PC-9 (cell line): Measurements from ENCODE around the gene SEMA6D. TPM values are rescaled to one million over a fixed set of nuclear protein-coding genes. Genes with fewer than 3 reads are reported as not detected.

Experiments
- BruUV-seq: library from RNA; stranded (reverse); fragments of 400-500 nt; replicated peaks from 2 replicates; lab custom pipeline; 2021; lab: Mats Ljungman, UMichigan
- CTCF ChIA-PET: fragments of 300-600 bp; sonication (Branson Sonifier 250); formaldehyde crosslinking; loops from one replicate; lab custom pipeline; 2022; ENCODE audit warnings: antibody characterized with exemption; lab: Charles Lee
- POLR2A ChIA-PET: fragments of 300-600 bp; sonication (Branson Sonifier 250); formaldehyde crosslinking; loops from one replicate; lab custom pipeline; 2022; ENCODE audit warnings: antibody characterized with exemption; ENCODE audit not compliant: unreplicated experiment; lab: Charles Lee
- DNase-seq, 2 experiments: peaks; one replicate each; pipeline versions ENCODE4 v3.0.0 to v3.0.0-alpha.2; 2015 to 2022; ENCODE audit warnings: mixed read lengths in 1 of 2
- H2AFZ ChIP-seq: fragments of 200-600 bp; sonication (generic); 2 replicates; pipeline ENCODE4 v1.8.1; 2017; ENCODE audit warnings: antibody characterized with exemption
- H3F3A ChIP-seq: fragments of 200-600 bp; sonication (generic); 2 replicates; pipeline ENCODE4 v1.8.1; 2017; ENCODE audit warnings: antibody characterized with exemption, mild to moderate bottlenecking, low read depth; ENCODE audit not compliant: insufficient read depth
- H3K27ac ChIP-seq: fragments of 200-600 bp; sonication (generic); 2 replicates; pipeline ENCODE4 v1.6.1; 2016; ENCODE audit warnings: mixed run types
- H3K27me3 ChIP-seq: fragments of 200-600 bp; sonication (generic); 2 replicates; pipeline ENCODE4 v1.6.1; 2016; ENCODE audit warnings: low read depth, mixed run types; ENCODE audit not compliant: insufficient read depth
- H3K36me3 ChIP-seq: fragments of 200-600 bp; sonication (generic); 2 replicates; pipeline ENCODE4 v1.6.1; 2016; ENCODE audit warnings: low read depth, mixed run types
- H3K4me1 ChIP-seq: fragments of 200-600 bp; sonication (generic); replicated peaks from 2 replicates; pipeline ENCODE4 v1.6.1; 2016; ENCODE audit warnings: mixed run types; ENCODE audit not compliant: insufficient read depth
- H3K4me2 ChIP-seq: fragments of 200-600 bp; sonication (generic); 2 replicates; pipeline ENCODE4 v1.6.1; 2017; ENCODE audit warnings: mixed run types
- H3K4me3 ChIP-seq: fragments of 200-600 bp; sonication (generic); 2 replicates; pipeline ENCODE4 v1.6.1; 2016; ENCODE audit warnings: mixed run types
- H3K79me2 ChIP-seq: fragments of 200-600 bp; sonication (generic); 2 replicates; pipeline ENCODE4 v1.6.1; 2017; ENCODE audit warnings: low read depth, mixed run types
- H3K9me2 ChIP-seq: fragments of 200-600 bp; sonication (generic); 2 replicates; pipeline ENCODE4 v1.8.1; 2017; ENCODE audit warnings: mild to moderate bottlenecking; ENCODE audit not compliant: insufficient read depth
- H3K9me3 ChIP-seq: fragments of 200-600 bp; sonication (generic); 2 replicates; pipeline ENCODE4 v1.8.1; 2016; ENCODE audit warnings: low read depth; ENCODE audit not compliant: insufficient read depth
- H4K20me1 ChIP-seq: fragments of 200-600 bp; sonication (generic); 2 replicates; pipeline ENCODE4 v1.8.1; 2017; ENCODE audit not compliant: insufficient read depth
- EZH2 ChIP-seq: fragments of 200-600 bp; sonication (generic); IDR thresholded peaks from 2 replicates; pipeline ENCODE4 v1.8.0; 2017; ENCODE audit warnings: antibody characterized with exemption, low read depth
- intact Hi-C: fragments of 100-400 bp; cut with micrococcal nuclease; formaldehyde crosslinking; loops from one replicate; pipeline ENCODE4 v1.10.0; 2022; ENCODE audit not compliant: unreplicated experiment
- total RNA-seq: library from RNA; stranded (reverse); gene quantifications from 2 replicates; pipeline ENCODE4 v1.2.3, GENCODE V29; 2021
- TF ChIP-seq, protein P1 (sequence below): fragments of 200-600 bp; sonication (generic); conservative IDR thresholded peaks from 2 replicates; pipeline ENCODE4 v1.6.1; 2017; ENCODE audit warnings: mixed run types, antibody characterized with exemption, mild to moderate bottlenecking, moderate library complexity

The SEMA6D gene
- total RNA-seq, 1 experiment from 2014 or later, result not detected

DNA sequence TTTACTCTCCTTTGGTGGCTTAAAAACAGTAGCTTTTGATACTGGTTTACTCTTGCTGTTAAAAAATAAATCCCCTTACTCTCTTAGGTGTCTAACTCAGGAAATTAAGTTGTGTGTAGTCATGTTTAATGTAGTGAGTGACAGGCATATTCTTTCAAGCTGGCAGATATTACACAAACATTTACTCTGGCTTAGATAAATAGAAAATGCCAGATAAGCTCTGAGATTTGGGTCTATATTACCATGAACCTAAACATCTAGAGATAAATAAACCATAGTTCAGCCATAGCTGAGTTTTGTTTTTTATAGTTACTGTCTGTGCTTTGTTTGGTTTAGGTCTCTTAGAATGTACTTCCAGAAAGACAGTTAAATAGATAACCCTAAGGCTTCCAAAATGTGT, 2.4 kb downstream of the SEMA6D start:
- no peaks in the 10 kb centered on the region for H3K9me2 ChIP-seq
- no peaks in the 10 kb centered on the region for H4K20me1 ChIP-seq
- no peaks in the 10 kb centered on the region for H3K79me2 ChIP-seq
- H3K4me1 ChIP-seq, result no peaks in the 10 kb centered on the region
- H3K9me3 ChIP-seq, result no peaks in the 10 kb centered on the region
- ChIA-PET CTCF (no interaction called here), POLR2A (no interaction called here)
- H2AFZ ChIP-seq, result no peak overlapping the region
- peaks cover 12% of the 10 kb centered on the region for H3K27me3 ChIP-seq
- no peak overlapping the region for H3K4me3 ChIP-seq
- DNase-seq, result no peak
- H3K4me2 ChIP-seq, result no peak overlapping the region
- no peaks in the 10 kb centered on the region for H3F3A ChIP-seq
- TF ChIP-seq EZH2, result no peak
- TF ChIP-seq, protein P1, sequence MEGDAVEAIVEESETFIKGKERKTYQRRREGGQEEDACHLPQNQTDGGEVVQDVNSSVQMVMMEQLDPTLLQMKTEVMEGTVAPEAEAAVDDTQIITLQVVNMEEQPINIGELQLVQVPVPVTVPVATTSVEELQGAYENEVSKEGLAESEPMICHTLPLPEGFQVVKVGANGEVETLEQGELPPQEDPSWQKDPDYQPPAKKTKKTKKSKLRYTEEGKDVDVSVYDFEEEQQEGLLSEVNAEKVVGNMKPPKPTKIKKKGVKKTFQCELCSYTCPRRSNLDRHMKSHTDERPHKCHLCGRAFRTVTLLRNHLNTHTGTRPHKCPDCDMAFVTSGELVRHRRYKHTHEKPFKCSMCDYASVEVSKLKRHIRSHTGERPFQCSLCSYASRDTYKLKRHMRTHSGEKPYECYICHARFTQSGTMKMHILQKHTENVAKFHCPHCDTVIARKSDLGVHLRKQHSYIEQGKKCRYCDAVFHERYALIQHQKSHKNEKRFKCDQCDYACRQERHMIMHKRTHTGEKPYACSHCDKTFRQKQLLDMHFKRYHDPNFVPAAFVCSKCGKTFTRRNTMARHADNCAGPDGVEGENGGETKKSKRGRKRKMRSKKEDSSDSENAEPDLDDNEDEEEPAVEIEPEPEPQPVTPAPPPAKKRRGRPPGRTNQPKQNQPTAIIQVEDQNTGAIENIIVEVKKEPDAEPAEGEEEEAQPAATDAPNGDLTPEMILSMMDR, result no peak
- H3K27ac ChIP-seq, result no peak overlapping the region
- intact Hi-C loops, result no loop called here
- H3K36me3 ChIP-seq, result no peaks in the 10 kb centered on the region
- no TSS peak for BruUV-seq

DNA sequence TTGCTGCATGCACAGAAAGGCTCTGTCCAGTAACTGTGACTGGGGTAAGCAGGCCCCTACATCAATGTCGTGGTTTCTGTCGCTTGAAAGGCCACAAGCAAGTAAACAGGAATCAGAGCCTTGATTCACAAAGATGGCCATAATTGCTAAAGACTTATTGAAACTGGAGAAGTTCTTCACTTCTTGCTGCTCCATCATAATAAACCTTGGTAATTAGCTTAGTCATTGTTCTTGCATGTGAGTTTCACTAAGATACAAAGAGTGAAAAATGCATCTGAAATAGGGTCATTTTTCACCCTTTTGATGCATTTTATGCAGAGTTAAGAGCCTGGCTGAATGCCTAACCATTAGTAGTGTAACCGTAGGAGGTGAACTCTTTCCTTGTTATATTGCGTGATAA, 3.2 kb downstream of the SEMA6D start:
- Histone ChIP-seq H4K20me1 (no peaks in the 10 kb centered on the region), H3K36me3 (no peaks in the 10 kb centered on the region), H3K9me3 (no peaks in the 10 kb centered on the region), H3K79me2 (no peaks in the 10 kb centered on the region), H3K4me2 (no peak overlapping the region), H2AFZ (no peak overlapping the region), H3K4me3 (no peak overlapping the region), H3K9me2 (no peaks in the 10 kb centered on the region), H3F3A (no peaks in the 10 kb centered on the region), H3K4me1 (no peaks in the 10 kb centered on the region), H3K27me3 (peaks cover 13% of the 10 kb centered on the region), H3K27ac (no peak overlapping the region)
- DNase-seq, result no peak
- intact Hi-C loops, result no loop called here
- ChIA-PET CTCF (no interaction called here), POLR2A (no interaction called here)
- BruUV-seq, result no TSS peak
- TF ChIP-seq, protein P1, result no peak
- no peak for TF ChIP-seq EZH2

DNA sequence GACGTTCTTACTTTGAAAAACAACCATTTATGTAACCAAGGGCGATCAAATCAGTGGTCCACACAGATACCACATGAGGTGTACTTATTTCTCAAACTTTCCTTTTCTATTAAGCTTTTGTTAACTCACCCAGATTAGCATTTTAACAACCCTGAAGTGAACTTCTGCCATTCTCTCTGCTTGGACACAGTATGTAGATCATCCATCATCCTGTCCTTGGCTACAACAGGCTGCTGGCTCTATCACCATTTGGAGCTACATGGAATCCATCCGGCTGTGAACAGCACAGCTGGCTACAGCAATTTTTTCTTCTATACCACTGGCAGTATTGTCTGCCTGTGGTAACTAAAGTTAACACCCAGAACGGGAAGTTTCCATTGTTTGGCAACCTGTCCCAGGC, 4.4 kb downstream of the SEMA6D start:
- Histone ChIP-seq H3K9me3 (no peaks in the 10 kb centered on the region), H3F3A (no peaks in the 10 kb centered on the region), H2AFZ (no peak overlapping the region), H3K4me2 (no peak overlapping the region), H3K36me3 (no peaks in the 10 kb centered on the region), H3K4me3 (no peak overlapping the region), H3K4me1 (no peaks in the 10 kb centered on the region), H3K27ac (no peak overlapping the region), H3K27me3 (peaks cover 12% of the 10 kb centered on the region), H4K20me1 (no peaks in the 10 kb centered on the region), H3K79me2 (no peaks in the 10 kb centered on the region), H3K9me2 (no peaks in the 10 kb centered on the region)
- TF ChIP-seq, protein P1, result no peak
- ChIA-PET CTCF (no interaction called here), POLR2A (no interaction called here)
- no peak for DNase-seq
- intact Hi-C loops, result no loop called here
- BruUV-seq, result no TSS peak
